ENCODE results near the gene CIROP.

CIROP gene

GRCh38 chr14:23130871-23131270 lies 26.1 kb upstream of the CIROP start:
- no peak for DNase-seq

GRCh38 chr14:23129759-23130316 lies 25.0 kb upstream of the CIROP start:
- no peak for DNase-seq

- no peak for DNase-seq
These were observed 24.4 kb upstream of the CIROP start for GRCh38 chr14:23128969-23129758.

GRCh38 chr14:23127861-23128260 lies 23.1 kb upstream of the CIROP start:
- no peak for DNase-seq

GRCh38 chr14:23126548-23127278 lies 21.9 kb upstream of the CIROP start:
- DNase-seq, result no peak

GRCh38 chr14:23125933-23126524 lies 21.2 kb upstream of the CIROP start:
- DNase-seq, result no peak

GRCh38 chr14:23125011-23125410 lies 20.2 kb upstream of the CIROP start:
- no peak for DNase-seq

- no peak for DNase-seq
These were observed 19.7 kb upstream of the CIROP start for GRCh38 chr14:23124337-23124954.

- no peak for DNase-seq
These were observed 18.6 kb upstream of the CIROP start for GRCh38 chr14:23123419-23123818.

GRCh38 chr14:23122086-23122485 lies 17.3 kb upstream of the CIROP start:
- DNase-seq, result no peak

- DNase-seq, result no peak
These were observed 16.6 kb upstream of the CIROP start for GRCh38 chr14:23121361-23121771.

- peak; percentile 53 for DNase-seq
These were observed 15.9 kb upstream of the CIROP start for GRCh38 chr14:23120541-23121251.

- no peak for DNase-seq
These were observed 14.9 kb upstream of the CIROP start for GRCh38 chr14:23119363-23120327.

GRCh38 chr14:23118506-23119362 lies 13.9 kb upstream of the CIROP start, which contains the start of gene CEBPE:
Gene CEBPE, minus strand, starts transcription at chr14:23119255. Its CDS starts 164 bp downstream, at chr14:23119091.
- no peak for DNase-seq

GRCh38 chr14:23117371-23118020 lies 12.7 kb upstream of the CIROP start:
- no peak for DNase-seq

GRCh38 chr14:23115918-23116317 lies 11.1 kb upstream of the CIROP start:
- DNase-seq, result no peak

- DNase-seq, result no peak
These were observed 10.4 kb upstream of the CIROP start for GRCh38 chr14:23115039-23115731.

- no peak for DNase-seq
These were observed 9.9 kb upstream of the CIROP start for GRCh38 chr14:23114669-23115038.

GRCh38 chr14:23114120-23114458 lies 9.3 kb upstream of the CIROP start:
- DNase-seq, result no peak
